MM.1S (cell line): Measurements from ENCODE around the gene RNASE9.

Source experiments
- DNase-seq: peaks from one replicate; pipeline ENCODE4 v3.0.0-alpha.2; 2015
- H2AFZ ChIP-seq: fragments of 300-600 bp; sonication (generic); 2 replicates; pipeline ENCODE4 v1.6.0; 2016; ENCODE audit warnings: antibody characterized with exemption, low read length
- H3F3A ChIP-seq: fragments of 300-600 bp; sonication (generic); 2 replicates; pipeline ENCODE4 v1.6.1; 2016; ENCODE audit warnings: mild to moderate bottlenecking, antibody characterized with exemption, low read length, moderate library complexity, mixed read lengths; ENCODE audit not compliant: insufficient read depth
- H3K27ac ChIP-seq: fragments of 300-600 bp; sonication (generic); 2 replicates; pipeline ENCODE4 v1.5.1; 2016; ENCODE audit warnings: mild to moderate bottlenecking, low read length
- H3K27me3 ChIP-seq: fragments of 300-600 bp; sonication (generic); replicated peaks from 2 replicates; pipeline ENCODE4 v1.6.0; 2016; ENCODE audit warnings: low read length; ENCODE audit not compliant: insufficient read depth
- H3K36me3 ChIP-seq: fragments of 300-600 bp; sonication (generic); replicated peaks from 2 replicates; pipeline ENCODE4 v1.6.1; 2016; ENCODE audit warnings: mild to moderate bottlenecking, low read length, mixed read lengths; ENCODE audit not compliant: insufficient read depth
- H3K4me1 ChIP-seq: fragments of 300-600 bp; sonication (generic); 2 replicates; pipeline ENCODE4 v1.6.1; 2016; ENCODE audit warnings: low read length, mixed read lengths
- H3K4me2 ChIP-seq: fragments of 300-600 bp; sonication (generic); 2 replicates; pipeline ENCODE4 v1.6.0; 2016; ENCODE audit warnings: low read depth, low read length
- H3K4me3 ChIP-seq: fragments of 300-600 bp; sonication (generic); 2 replicates; pipeline ENCODE4 v1.5.1; 2016; ENCODE audit warnings: low read length, mixed read lengths
- H3K79me2 ChIP-seq: fragments of 300-600 bp; sonication (generic); 2 replicates; pipeline ENCODE4 v1.6.1; 2016; ENCODE audit warnings: mixed run types, low read length, mixed read lengths
- H3K9ac ChIP-seq: fragments of 300-600 bp; sonication (generic); 2 replicates; pipeline ENCODE4 v1.6.1; 2016; ENCODE audit warnings: low read length, mixed read lengths
- H3K9me2 ChIP-seq: fragments of 300-600 bp; sonication (generic); replicated peaks from 2 replicates; pipeline ENCODE4 v1.6.1; 2016; ENCODE audit warnings: mild to moderate bottlenecking, low read length, mixed read lengths; ENCODE audit not compliant: insufficient read depth
- H3K9me3 ChIP-seq: fragments of 300-600 bp; sonication (generic); replicated peaks from 2 replicates; pipeline ENCODE4 v1.6.1; 2016; ENCODE audit warnings: mild to moderate bottlenecking, low read length, mixed read lengths; ENCODE audit not compliant: insufficient read depth
- H4K20me1 ChIP-seq: fragments of 300-600 bp; sonication (generic); 2 replicates; pipeline ENCODE4 v1.6.1; 2016; ENCODE audit warnings: mild to moderate bottlenecking, low read length, moderate library complexity, mixed read lengths; ENCODE audit not compliant: insufficient read depth
- EZH2 ChIP-seq: fragments of 300-600 bp; sonication (generic); optimal IDR thresholded peaks from 2 replicates; pipeline ENCODE3; 2017; ENCODE audit warnings: low read depth, mild to moderate bottlenecking, antibody characterized with exemption, low read length, mixed read lengths
- EZH2phosphoT487 ChIP-seq: fragments of 300-600 bp; sonication (generic); IDR thresholded peaks from 2 replicates; pipeline ENCODE4 v1.6.1; 2018; ENCODE audit warnings: antibody characterized with exemption, low read length
- TF ChIP-seq, protein P1 (sequence below): fragments of 300-600 bp; sonication (generic); IDR thresholded peaks from 2 replicates; pipeline ENCODE4 v1.5.1; 2016; ENCODE audit warnings: antibody characterized with exemption, low read length, mixed read lengths

Gene RNASE9

DNA sequence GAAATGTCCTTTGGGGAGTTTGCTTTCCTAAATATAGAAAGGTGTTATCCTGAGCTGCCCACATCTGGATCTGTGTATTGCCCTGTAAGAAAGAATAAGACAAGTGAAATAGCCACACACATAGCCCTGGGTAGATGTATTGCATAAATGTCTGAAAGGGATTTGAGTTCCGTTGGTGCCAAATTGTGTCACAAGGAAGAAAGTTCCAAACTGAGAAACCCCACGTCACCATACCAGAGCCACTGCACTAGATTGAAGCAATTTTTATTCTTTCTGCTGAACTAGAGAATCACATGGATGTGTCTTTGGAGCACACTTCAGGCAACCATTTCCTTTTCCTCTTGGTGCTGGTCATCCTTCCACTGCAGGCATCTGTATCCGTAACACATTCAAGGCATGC is 5.0 kb downstream of the RNASE9 start:
- Histone ChIP-seq H4K20me1 (no peaks in the 10 kb centered on the region), H3K27ac (no peak overlapping the region), H3F3A (no peaks in the 10 kb centered on the region), H3K79me2 (no peaks in the 10 kb centered on the region), H3K9me2 (no peaks in the 10 kb centered on the region), H3K36me3 (no peaks in the 10 kb centered on the region), H3K9me3 (no peaks in the 10 kb centered on the region), H3K9ac (no peak overlapping the region), H3K4me2 (no peak overlapping the region), H3K4me3 (no peak overlapping the region), H2AFZ (no peak overlapping the region), H3K27me3 (no peaks in the 10 kb centered on the region), H3K4me1 (no peaks in the 10 kb centered on the region)
- TF ChIP-seq EZH2 (no peak), EZH2phosphoT487 (no peak)
- TF ChIP-seq, protein P1, sequence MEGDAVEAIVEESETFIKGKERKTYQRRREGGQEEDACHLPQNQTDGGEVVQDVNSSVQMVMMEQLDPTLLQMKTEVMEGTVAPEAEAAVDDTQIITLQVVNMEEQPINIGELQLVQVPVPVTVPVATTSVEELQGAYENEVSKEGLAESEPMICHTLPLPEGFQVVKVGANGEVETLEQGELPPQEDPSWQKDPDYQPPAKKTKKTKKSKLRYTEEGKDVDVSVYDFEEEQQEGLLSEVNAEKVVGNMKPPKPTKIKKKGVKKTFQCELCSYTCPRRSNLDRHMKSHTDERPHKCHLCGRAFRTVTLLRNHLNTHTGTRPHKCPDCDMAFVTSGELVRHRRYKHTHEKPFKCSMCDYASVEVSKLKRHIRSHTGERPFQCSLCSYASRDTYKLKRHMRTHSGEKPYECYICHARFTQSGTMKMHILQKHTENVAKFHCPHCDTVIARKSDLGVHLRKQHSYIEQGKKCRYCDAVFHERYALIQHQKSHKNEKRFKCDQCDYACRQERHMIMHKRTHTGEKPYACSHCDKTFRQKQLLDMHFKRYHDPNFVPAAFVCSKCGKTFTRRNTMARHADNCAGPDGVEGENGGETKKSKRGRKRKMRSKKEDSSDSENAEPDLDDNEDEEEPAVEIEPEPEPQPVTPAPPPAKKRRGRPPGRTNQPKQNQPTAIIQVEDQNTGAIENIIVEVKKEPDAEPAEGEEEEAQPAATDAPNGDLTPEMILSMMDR: no peak
- DNase-seq: no peak

DNA sequence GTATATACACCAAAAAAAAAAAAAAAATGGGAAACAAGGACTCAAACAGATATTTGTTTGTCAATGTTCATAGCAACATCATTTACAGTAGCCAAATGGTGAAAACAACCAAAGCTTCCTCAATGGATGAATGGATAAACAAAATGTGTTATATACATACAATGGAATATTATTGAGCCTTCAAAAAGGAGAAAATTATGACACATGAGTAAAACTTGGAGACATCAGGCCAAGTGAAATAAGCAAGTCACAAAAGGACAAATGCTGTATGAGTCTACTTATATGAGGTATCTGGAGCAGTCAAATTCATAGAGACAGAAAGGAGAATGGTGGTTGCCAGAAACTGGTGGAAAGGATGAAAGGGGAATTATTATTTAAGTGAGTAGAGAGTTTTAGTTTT is 7.8 kb downstream of the RNASE9 start:
- Histone ChIP-seq H3K4me3 (no peak overlapping the region), H3F3A (no peaks in the 10 kb centered on the region), H3K9ac (no peak overlapping the region), H3K27me3 (no peaks in the 10 kb centered on the region), H3K9me3 (no peaks in the 10 kb centered on the region), H3K27ac (no peak overlapping the region), H2AFZ (no peak overlapping the region), H3K9me2 (no peaks in the 10 kb centered on the region), H4K20me1 (no peaks in the 10 kb centered on the region), H3K4me2 (no peak overlapping the region), H3K79me2 (no peaks in the 10 kb centered on the region), H3K36me3 (no peaks in the 10 kb centered on the region), H3K4me1 (no peaks in the 10 kb centered on the region)
- DNase-seq: no peak
- TF ChIP-seq EZH2: no peak
- TF ChIP-seq EZH2phosphoT487: no peak
- TF ChIP-seq, protein P1: no peak

DNA sequence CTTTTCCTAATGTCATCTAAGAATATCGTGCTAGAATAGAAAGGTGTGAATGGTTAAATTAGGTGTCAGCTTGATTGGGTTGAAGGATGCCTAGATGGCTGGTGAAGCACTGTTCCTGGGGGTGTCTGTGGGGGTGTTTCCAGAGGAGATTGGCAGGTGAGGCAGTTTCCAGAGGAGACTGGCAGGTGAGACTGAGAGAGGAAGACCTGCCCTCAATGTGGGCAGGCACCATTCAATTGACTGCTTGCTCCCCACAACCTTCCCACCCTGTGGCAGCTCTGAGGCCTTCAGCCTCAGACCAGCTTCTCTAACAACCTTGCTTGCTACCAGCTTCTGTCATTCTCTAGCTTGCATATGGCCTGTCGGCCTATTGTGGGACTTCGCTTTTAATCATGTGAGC is 9.2 kb downstream of the RNASE9 start:
- Histone ChIP-seq H3K9me3 (no peaks in the 10 kb centered on the region), H4K20me1 (no peaks in the 10 kb centered on the region), H3K4me2 (no peak overlapping the region), H3K4me1 (no peaks in the 10 kb centered on the region), H3K36me3 (no peaks in the 10 kb centered on the region), H3K9me2 (no peaks in the 10 kb centered on the region), H3F3A (no peaks in the 10 kb centered on the region), H3K27me3 (no peaks in the 10 kb centered on the region), H3K27ac (no peak overlapping the region), H3K4me3 (no peak overlapping the region), H3K9ac (no peak overlapping the region), H3K79me2 (no peaks in the 10 kb centered on the region), H2AFZ (no peak overlapping the region)
- DNase-seq: no peak
- TF ChIP-seq, protein P1: no peak
- TF ChIP-seq EZH2 (no peak), EZH2phosphoT487 (no peak)
